GM12864 (cell line): Measurements from ENCODE around the gene NEU4.
"Not testable (repeated sequence)": the region's sequence is repeated elsewhere in the genome, so short reads cannot be mapped to it uniquely, and the experiment has no call there.

Experiments used
- DNase-seq: peaks from one replicate; pipeline ENCODE4 v3.0.0-alpha.2; 2011; ENCODE audit warnings: low read depth
- H3K4me3 ChIP-seq: 2 replicates; pipeline ENCODE4 v1.5.1; 2011; ENCODE audit warnings: mild to moderate bottlenecking, low read depth, low read length, control low read depth
- CTCF ChIP-seq: IDR thresholded peaks from 2 replicates; pipeline ENCODE4 v1.5.1; 2011; ENCODE audit warnings: low read depth, mild to moderate bottlenecking, moderate library complexity, low read length, control low read depth, inconsistent platforms; ENCODE audit errors: missing control alignments

NEU4 gene

GRCh38 chr2:241797441-241798080 lies 11.4 kb upstream of the NEU4 start:
- no peak for DNase-seq
- no peak for TF ChIP-seq CTCF
- H3K4me3 ChIP-seq, result no peak overlapping the region

- H3K4me3 ChIP-seq, result no peak overlapping the region
- TF ChIP-seq CTCF, result no peak
- no peak for DNase-seq
Observed at GRCh38 chr2:241798081-241798630, 10.8 kb upstream of the NEU4 start.

- DNase-seq, result no peak
- no peak for TF ChIP-seq CTCF
Observed at GRCh38 chr2:241798631-241799521, 10.1 kb upstream of the NEU4 start.

GRCh38 chr2:241799522-241800197 lies 9.3 kb upstream of the NEU4 start:
- no peak for TF ChIP-seq CTCF
- DNase-seq, result no peak
- H3K4me3 ChIP-seq, result no peak overlapping the region

More at GRCh38 chr2:241798631-241799521, 10.1 kb upstream of the NEU4 start:
- no peak overlapping the region for H3K4me3 ChIP-seq

GRCh38 chr2:241800198-241800903 lies 8.6 kb upstream of the NEU4 start:
- DNase-seq, H3K4me3 ChIP-seq: not testable (repeated sequence)

GRCh38 chr2:241801611-241802420 lies 7.2 kb upstream of the NEU4 start:
- no peak overlapping the region for H3K4me3 ChIP-seq
- no peak for DNase-seq
- TF ChIP-seq CTCF, result no peak
